HepG2 (cell line): ENCODE measurements around the gene DNAJB12. TPM values are rescaled to one million over a fixed set of nuclear protein-coding genes. Genes with fewer than 3 reads are reported as not detected.

Experiments used
- MTF2 ChIP-seq: sonication (generic); formaldehyde crosslinking; IDR thresholded peaks from 2 replicates; pipeline ENCODE4 v1.5.0; 2020; ENCODE audit warnings: missing genetic modification reagents, borderline replicate concordance
- NFIB ChIP-seq: sonication (generic); formaldehyde crosslinking; IDR thresholded peaks from 2 replicates; pipeline ENCODE4 v1.9.0; 2021; ENCODE audit warnings: missing genetic modification reagents, mild to moderate bottlenecking, borderline replicate concordance
- ZNF263 ChIP-seq: sonication (generic); formaldehyde crosslinking; IDR thresholded peaks from 2 replicates; pipeline ENCODE4 v1.4.0; 2020; ENCODE audit warnings: missing genetic modification reagents
- ZNF510 ChIP-seq: sonication (generic); formaldehyde crosslinking; IDR thresholded peaks from 2 replicates; pipeline ENCODE4 v1.4.0; 2020; ENCODE audit warnings: low read depth, mild to moderate bottlenecking, missing genetic modification reagents
- ZNF550 ChIP-seq: sonication (generic); formaldehyde crosslinking; IDR thresholded peaks from 2 replicates; pipeline ENCODE4 v1.4.0; 2020; ENCODE audit warnings: mild to moderate bottlenecking, missing genetic modification reagents, borderline replicate concordance
- ZNF878 ChIP-seq: sonication (generic); formaldehyde crosslinking; IDR thresholded peaks from 2 replicates; pipeline ENCODE4 v1.8.1; 2023; ENCODE audit warnings: mild to moderate bottlenecking, missing genetic modification reagents, moderate library complexity
- ZSCAN22 ChIP-seq: sonication (generic); formaldehyde crosslinking; IDR thresholded peaks from 2 replicates; pipeline ENCODE4 v1.4.0; 2020; ENCODE audit warnings: mild to moderate bottlenecking, missing genetic modification reagents
- polyA plus RNA-seq, 8 experiments: library from polyadenylated mRNA; depleted of rRNA in 3 of 8; stranded (reverse) in 7 of 8; unstranded in 1 of 8; fragments of >200 nt; fragmentation: Illumina TruSeq in 4 of 8; extraction: Trizol in 4 of 8; gene quantifications; 2 replicates each; pipeline versions ENCODE4 v1.2.1 to v1.2.3, GENCODE V29; 2011 to 2016; ENCODE audit warnings: low read depth in 4 of 8, missing spikeins in 1 of 8, mixed read lengths in 1 of 8; ENCODE audit not compliant: insufficient read depth in 1 of 8
- total RNA-seq, 5 experiments: library from RNA; depleted of rRNA; stranded (reverse); fragments of >200 nt; fragmentation: Illumina TruSeq; extraction: Trizol; gene quantifications; 2 replicates each; pipeline ENCODE4 v1.2.3, GENCODE V29; 2016; ENCODE audit warnings: low read depth in 1 of 5
- TF ChIP-seq, protein P1 (sequence below): sonication (generic); formaldehyde crosslinking; IDR thresholded peaks from 2 replicates; pipeline ENCODE4 v1.8.1; 2022; ENCODE audit warnings: mild to moderate bottlenecking, missing genetic modification reagents
- TF ChIP-seq, protein P2 (sequence below): sonication (generic); formaldehyde crosslinking; IDR thresholded peaks from 2 replicates; pipeline ENCODE4 v1.4.0; 2020; ENCODE audit warnings: missing genetic modification reagents
- TF ChIP-seq, protein P3 (sequence below): sonication (generic); formaldehyde crosslinking; conservative IDR thresholded peaks from 2 replicates; pipeline ENCODE4 v1.4.0; 2020; ENCODE audit warnings: missing genetic modification reagents
- TF ChIP-seq, protein P4 (sequence below): sonication (generic); formaldehyde crosslinking; IDR thresholded peaks from 2 replicates; pipeline ENCODE4 v1.8.1; 2023; ENCODE audit warnings: missing genetic modification reagents, inconsistent platforms, borderline replicate concordance
- TF ChIP-seq, protein P5 (sequence below): sonication (generic); formaldehyde crosslinking; IDR thresholded peaks from 2 replicates; pipeline ENCODE4 v1.8.0; 2022; ENCODE audit warnings: missing genetic modification reagents, mild to moderate bottlenecking, moderate library complexity, borderline replicate concordance
- TF ChIP-seq, protein P6 (sequence below): sonication (generic); formaldehyde crosslinking; IDR thresholded peaks from 2 replicates; pipeline ENCODE4 v1.4.0; 2020; ENCODE audit warnings: missing genetic modification reagents
- TF ChIP-seq, protein P7 (sequence below): sonication (generic); formaldehyde crosslinking; IDR thresholded peaks from 2 replicates; pipeline ENCODE4 v1.9.0; 2022; ENCODE audit warnings: missing genetic modification reagents, mild to moderate bottlenecking, borderline replicate concordance

DNAJB12 gene
- total and polyA plus RNA-seq, 2 of the 13 experiments (the other 11 are each of a cell fraction or from before 2014, with no cell fraction given) = 10.8 to 18.2 TPM

DNA sequence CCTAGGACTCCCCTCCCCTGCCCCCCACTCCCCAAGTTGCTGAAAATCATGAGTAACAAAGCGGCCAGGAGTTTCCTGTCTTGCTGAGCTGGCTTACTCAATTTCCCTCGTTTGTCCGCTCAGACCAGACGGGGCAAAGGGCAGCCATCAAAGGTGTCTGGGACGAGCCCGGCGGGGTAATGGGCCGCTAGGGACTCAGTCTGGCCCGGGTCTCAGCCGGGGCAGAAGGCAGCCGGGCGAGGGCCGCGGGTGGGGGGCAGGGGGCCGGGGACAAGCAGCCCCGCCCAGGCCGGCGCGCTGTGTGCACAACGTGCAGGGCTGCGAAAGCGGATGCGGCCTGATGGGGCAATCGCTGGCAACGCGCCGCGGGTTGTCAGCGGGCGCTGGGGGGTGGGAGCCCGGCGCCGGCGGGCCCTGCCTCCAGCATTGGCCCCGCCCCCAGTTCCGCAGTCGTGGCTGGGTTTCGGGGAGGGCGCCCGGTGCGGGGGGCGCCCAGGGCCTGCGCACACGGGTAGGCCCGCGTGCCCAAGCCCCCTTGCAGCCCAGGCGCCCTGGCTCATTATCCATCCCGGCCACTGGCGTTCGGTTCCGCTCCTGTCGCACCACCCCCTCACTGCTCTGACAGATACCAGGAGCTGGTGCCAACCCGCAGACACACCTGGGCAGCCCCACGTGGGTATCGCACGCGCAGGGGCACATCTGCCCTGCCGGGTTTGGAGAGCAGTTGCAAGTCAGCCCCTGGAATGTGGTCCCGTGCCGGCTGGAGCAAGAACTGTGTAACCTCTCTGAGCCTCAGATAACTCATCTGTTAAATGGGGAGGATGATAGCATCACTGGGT is 35.1 kb downstream of the DNAJB12 start (continued):
- no peak for TF ChIP-seq NFIB (CRISPR knock-in tag)
- peak; percentile 68; the same call in 1 of the 2 replicates for TF ChIP-seq MTF2 (CRISPR knock-in tag)
- TF ChIP-seq, protein P1, sequence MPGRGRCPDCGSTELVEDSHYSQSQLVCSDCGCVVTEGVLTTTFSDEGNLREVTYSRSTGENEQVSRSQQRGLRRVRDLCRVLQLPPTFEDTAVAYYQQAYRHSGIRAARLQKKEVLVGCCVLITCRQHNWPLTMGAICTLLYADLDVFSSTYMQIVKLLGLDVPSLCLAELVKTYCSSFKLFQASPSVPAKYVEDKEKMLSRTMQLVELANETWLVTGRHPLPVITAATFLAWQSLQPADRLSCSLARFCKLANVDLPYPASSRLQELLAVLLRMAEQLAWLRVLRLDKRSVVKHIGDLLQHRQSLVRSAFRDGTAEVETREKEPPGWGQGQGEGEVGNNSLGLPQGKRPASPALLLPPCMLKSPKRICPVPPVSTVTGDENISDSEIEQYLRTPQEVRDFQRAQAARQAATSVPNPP (CRISPR knock-in tag) = peak; percentile 29; the same call in 1 of the 2 replicates
- no peak; the same call in 1 of the 2 replicates for TF ChIP-seq ZSCAN22 (CRISPR knock-in tag)
- TF ChIP-seq, protein P2, sequence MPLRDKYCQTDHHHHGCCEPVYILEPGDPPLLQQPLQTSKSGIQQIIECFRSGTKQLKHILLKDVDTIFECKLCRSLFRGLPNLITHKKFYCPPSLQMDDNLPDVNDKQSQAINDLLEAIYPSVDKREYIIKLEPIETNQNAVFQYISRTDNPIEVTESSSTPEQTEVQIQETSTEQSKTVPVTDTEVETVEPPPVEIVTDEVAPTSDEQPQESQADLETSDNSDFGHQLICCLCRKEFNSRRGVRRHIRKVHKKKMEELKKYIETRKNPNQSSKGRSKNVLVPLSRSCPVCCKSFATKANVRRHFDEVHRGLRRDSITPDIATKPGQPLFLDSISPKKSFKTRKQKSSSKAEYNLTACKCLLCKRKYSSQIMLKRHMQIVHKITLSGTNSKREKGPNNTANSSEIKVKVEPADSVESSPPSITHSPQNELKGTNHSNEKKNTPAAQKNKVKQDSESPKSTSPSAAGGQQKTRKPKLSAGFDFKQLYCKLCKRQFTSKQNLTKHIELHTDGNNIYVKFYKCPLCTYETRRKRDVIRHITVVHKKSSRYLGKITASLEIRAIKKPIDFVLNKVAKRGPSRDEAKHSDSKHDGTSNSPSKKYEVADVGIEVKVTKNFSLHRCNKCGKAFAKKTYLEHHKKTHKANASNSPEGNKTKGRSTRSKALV (CRISPR knock-in tag) = no peak
- TF ChIP-seq, protein P3, sequence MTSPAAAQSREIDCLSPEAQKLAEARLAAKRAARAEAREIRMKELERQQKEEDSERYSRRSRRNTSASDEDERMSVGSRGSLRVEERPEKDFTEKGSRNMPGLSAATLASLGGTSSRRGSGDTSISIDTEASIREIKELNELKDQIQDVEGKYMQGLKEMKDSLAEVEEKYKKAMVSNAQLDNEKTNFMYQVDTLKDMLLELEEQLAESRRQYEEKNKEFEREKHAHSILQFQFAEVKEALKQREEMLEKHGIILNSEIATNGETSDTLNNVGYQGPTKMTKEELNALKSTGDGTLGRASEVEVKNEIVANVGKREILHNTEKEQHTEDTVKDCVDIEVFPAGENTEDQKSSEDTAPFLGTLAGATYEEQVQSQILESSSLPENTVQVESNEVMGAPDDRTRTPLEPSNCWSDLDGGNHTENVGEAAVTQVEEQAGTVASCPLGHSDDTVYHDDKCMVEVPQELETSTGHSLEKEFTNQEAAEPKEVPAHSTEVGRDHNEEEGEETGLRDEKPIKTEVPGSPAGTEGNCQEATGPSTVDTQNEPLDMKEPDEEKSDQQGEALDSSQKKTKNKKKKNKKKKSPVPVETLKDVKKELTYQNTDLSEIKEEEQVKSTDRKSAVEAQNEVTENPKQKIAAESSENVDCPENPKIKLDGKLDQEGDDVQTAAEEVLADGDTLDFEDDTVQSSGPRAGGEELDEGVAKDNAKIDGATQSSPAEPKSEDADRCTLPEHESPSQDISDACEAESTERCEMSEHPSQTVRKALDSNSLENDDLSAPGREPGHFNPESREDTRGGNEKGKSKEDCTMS (CRISPR knock-in tag) = no peak
- TF ChIP-seq, protein P4, sequence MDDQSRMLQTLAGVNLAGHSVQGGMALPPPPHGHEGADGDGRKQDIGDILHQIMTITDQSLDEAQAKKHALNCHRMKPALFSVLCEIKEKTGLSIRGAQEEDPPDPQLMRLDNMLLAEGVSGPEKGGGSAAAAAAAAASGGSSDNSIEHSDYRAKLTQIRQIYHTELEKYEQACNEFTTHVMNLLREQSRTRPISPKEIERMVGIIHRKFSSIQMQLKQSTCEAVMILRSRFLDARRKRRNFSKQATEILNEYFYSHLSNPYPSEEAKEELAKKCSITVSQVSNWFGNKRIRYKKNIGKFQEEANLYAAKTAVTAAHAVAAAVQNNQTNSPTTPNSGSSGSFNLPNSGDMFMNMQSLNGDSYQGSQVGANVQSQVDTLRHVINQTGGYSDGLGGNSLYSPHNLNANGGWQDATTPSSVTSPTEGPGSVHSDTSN (CRISPR knock-in tag) = 0 out of 2 replicates have a peak, but pooled peaks have one; percentile 21
- TF ChIP-seq, protein P5, sequence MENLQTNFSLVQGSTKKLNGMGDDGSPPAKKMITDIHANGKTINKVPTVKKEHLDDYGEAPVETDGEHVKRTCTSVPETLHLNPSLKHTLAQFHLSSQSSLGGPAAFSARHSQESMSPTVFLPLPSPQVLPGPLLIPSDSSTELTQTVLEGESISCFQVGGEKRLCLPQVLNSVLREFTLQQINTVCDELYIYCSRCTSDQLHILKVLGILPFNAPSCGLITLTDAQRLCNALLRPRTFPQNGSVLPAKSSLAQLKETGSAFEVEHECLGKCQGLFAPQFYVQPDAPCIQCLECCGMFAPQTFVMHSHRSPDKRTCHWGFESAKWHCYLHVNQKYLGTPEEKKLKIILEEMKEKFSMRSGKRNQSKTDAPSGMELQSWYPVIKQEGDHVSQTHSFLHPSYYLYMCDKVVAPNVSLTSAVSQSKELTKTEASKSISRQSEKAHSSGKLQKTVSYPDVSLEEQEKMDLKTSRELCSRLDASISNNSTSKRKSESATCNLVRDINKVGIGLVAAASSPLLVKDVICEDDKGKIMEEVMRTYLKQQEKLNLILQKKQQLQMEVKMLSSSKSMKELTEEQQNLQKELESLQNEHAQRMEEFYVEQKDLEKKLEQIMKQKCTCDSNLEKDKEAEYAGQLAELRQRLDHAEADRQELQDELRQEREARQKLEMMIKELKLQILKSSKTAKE (CRISPR knock-in tag) = peak; percentile 99
- TF ChIP-seq ZNF878 (CRISPR knock-in tag) = no peak; the same call in 1 of the 2 replicates
- TF ChIP-seq, protein P6, sequence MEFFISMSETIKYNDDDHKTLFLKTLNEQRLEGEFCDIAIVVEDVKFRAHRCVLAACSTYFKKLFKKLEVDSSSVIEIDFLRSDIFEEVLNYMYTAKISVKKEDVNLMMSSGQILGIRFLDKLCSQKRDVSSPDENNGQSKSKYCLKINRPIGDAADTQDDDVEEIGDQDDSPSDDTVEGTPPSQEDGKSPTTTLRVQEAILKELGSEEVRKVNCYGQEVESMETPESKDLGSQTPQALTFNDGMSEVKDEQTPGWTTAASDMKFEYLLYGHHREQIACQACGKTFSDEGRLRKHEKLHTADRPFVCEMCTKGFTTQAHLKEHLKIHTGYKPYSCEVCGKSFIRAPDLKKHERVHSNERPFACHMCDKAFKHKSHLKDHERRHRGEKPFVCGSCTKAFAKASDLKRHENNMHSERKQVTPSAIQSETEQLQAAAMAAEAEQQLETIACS (CRISPR knock-in tag) = no peak; the same call in 1 of the 2 replicates
- no peak for TF ChIP-seq ZNF510 (CRISPR knock-in tag)
- TF ChIP-seq ZNF263 = no peak
- TF ChIP-seq ZNF550 = 0 out of 2 replicates have a peak, but pooled peaks have one; percentile 55
- TF ChIP-seq, protein P7, sequence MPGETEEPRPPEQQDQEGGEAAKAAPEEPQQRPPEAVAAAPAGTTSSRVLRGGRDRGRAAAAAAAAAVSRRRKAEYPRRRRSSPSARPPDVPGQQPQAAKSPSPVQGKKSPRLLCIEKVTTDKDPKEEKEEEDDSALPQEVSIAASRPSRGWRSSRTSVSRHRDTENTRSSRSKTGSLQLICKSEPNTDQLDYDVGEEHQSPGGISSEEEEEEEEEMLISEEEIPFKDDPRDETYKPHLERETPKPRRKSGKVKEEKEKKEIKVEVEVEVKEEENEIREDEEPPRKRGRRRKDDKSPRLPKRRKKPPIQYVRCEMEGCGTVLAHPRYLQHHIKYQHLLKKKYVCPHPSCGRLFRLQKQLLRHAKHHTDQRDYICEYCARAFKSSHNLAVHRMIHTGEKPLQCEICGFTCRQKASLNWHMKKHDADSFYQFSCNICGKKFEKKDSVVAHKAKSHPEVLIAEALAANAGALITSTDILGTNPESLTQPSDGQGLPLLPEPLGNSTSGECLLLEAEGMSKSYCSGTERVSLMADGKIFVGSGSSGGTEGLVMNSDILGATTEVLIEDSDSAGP (CRISPR knock-in tag) = peak; percentile 60; the same call in 1 of the 2 replicates
